Measurements from ENCODE around the gene AGRN.
A peak's percentile ranks its signal among the peaks of the same experiment; 100 is the strongest.
"Not testable (repeated sequence)": the region's sequence is repeated elsewhere in the genome, so short reads cannot be mapped to it uniquely, and the experiment has no call there.

The AGRN gene

DNA sequence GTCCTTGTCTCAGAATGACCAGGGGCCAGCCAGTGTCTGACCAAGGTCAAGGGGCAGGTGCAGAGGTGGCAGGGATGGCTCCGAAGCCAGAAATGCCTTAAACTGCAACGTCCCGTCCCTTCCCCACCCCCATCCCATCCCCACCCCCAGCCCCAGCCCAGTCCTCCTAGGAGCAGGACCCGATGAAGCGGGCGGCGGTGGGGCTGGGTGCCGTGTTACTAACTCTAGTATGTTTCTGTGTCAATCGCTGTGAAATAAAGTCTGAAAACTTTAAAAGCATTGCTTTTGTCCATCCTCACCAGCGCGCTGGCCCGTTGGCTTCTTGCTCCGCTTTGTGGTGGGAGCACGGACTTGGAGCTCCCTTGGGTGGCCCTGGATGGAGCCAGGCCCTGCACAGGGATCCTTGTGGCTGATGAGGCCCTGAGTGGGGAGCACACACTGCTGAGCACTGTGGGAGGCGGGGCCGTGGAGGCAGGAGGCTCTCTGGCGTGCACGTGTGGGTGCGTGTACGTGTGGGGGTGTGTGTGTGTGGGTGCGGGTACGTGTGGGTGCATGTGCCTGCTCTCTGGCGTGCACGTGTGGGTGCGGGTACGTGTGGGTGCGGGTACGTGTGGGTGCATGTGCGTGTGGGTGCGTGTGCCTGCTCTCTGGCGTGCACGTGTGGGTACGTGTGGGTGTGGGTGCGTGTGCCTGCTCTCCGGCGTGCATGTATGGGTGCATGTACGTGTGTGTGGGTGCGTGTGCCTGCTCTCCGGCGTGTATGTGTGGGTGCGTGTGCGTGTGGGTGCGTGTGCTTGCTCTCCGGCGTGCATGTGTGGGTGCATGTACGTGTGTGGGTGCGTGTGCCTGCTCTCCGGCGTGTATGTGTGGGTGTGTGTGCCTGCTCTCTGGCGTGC, 36.2 kb downstream of the AGRN start:
- no peak for DNase-seq

DNA sequence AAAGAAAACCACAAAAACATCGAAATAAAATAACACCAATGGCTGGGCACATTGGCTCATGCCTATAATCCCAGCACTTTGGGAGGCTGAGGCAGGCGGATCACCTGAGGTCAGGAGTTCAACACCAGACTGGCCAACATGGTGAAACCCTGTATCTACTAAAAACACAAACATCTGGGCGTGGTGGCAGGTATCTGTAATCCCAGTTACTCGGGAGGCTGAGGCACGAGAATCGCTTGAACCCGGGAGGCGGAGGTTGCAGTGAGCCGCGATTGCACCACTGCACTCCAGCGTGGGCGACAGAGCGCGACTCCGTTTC, 37.8 kb downstream of the AGRN start:
- not testable (repeated sequence) for DNase-seq

DNA sequence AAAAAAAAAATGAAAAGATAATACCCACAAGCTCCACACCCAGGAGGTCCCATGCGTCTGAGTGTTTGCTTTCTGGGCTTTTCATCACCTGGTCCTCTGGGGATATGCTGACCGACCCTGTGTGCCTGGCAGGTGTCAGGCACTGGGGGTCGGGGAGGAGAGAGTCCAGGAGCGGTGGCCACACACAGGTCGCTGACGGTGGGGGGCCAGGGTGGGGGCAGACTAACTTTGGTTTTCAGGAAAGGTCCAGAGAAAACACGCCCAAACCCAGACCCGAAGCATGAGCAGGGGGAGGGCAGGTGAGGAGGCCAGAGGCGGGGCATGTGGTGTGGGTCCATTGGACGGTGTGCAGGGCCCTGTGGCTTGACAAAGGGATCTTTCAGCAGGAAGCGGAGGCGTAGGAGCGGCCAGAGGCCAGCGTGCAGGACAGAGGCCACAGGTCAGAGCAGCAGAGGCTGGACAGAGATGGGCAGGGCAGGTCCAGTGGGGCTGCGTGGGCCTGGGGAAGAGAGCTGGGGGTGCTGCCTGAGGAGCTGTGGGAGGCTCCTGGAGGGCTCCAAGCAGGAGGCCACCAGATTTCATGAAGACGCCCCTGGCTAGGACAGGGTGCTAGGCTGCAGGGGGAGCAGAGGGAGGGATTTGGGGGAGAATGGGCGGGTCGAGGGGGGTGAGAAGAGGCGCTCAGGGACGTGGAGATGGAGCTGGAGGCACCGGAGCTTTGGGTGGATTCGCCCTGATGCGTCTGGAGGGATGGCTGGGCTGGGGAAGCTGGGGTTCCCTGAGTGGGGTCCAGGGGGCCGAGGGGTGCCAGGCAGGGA, 38.4 kb downstream of the AGRN start:
- no peak for DNase-seq

DNA sequence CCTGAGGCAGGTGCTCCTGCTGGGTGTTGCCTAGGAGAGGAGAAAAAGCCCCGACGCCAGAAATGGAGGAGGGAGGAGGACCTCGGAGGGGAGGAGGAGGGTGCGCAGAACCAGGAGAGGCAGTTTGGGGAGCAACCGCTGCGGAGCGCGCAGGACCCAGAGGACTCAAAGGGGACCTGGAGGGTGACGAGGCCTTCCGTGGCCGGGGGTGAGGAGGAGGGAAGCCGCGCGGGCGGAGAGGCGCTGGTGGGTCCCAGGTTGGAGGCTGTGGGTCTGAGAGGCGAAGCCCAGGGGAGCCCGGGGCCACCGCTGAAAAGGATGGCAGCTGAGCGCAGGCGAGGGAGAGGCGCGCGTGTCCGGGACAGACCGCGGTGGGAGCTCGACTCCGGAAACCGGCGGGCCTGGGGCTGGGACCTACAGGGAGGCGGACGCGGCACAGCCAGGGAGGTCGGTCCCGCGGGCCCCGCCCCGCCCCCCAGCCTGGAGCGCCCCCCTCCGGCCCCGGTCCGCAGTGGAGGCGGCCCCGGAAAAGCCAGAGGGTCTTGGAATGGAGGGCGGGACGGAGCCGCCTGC, 39.1 kb downstream of the AGRN start:
- no peak for DNase-seq

DNA sequence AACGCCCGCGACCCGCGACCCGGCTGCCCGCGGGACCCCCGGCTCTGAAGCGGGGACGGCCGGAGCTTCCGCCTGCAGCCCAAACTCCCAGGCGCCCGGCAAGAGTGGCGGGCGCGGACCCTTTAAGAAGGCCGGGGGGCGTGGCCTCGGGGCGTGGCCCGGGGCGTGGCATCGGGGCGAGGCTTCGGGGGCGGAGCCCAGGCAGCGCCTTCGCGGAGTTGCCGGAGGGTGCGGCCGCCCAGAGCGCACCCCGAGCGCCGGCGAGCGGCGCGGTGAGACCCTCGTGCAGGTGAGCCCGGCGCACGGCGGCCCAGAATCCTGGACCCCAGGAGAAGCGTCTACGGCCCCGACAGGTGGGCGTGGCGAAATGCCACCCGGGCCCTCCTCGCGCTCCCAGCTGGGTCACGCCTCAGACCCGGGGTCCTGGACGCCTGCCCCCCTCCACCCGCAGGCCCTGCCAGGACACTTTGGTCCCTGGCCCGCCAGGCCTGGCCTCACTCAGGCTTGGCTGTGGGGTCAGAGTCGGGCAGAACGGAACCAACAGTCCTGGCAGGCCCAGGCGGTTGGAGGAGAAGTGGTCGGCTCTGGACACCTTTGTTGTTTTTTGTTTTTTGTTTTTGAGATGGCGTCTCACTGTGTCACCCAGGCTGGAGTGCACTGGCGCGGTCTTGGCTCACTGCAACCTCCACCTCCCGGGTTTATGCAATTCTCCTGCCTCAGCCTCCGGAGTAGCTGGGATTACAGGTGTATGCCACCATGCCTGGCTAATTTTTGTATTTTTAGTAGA, 39.8 kb downstream of the AGRN start:
- peak; percentile 86 for DNase-seq

DNA sequence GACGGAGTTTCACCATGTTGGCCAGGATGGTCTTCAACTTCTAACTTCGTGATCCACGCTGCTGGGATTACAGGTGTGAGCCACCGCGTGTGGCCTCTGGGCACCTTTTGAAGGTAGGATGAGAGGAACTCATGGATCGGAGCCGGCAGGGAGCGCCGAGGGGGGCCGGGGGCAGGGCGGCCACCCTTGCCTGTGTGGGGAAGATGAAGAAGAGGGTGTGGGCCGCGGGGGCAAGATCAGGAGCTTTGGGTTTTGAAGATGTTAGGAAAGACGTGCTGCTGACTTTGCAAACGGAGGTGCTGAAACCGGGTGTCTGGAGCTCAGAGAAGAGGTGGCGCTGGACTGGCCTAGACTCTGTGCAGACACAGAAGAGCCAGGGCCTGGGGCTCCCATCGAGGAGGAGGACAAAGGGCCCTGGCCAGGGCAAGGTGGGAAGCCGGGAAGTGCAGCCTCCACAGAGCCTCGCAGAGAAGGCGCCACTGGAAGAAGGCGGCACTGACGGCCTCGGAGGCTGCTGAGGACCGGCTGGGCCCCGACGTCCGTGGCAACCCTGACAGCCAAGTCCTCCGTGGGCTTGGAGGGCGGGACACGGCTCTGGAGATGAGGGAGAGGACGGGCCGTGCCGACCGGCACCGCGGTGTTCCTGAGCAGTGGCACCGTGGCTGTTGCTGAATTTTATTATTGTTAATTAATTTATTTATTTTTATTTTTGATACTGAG, 40.5 kb downstream of the AGRN start:
- DNase-seq, result no peak

DNA sequence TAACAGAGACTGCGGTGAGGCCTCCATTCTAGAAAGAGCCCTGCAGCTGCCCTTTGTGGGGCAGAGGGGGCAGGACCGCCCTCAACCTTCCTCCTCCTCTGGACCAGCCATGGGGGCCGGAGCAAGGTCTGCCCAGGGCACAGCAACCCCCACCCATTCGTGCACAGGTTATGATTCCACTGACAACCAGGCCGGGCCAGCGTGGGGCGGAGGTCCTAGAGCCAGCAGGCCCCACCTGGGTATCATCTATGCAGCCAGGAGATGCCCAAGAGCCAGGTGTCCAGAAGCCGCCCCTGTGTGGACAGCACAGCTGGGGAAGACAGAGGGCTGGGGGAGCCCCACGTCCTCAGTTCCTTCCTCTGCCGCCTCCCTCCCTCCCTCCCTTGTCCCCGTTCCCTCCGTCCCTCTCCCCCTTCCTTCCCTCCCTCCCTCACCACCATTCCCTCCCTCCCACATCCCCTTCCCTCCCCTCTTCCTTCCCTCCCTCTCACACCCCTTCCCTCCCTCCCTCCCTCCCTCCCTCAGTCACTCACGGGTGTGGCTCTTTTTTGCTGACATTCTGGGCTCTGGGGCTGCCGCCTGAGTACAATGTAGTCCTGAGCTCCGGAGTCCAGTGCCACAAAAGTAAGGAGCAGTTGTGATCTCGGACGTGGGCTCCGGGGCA, 41.9 kb downstream of the AGRN start:
- DNase-seq, result peak; percentile 31

DNA sequence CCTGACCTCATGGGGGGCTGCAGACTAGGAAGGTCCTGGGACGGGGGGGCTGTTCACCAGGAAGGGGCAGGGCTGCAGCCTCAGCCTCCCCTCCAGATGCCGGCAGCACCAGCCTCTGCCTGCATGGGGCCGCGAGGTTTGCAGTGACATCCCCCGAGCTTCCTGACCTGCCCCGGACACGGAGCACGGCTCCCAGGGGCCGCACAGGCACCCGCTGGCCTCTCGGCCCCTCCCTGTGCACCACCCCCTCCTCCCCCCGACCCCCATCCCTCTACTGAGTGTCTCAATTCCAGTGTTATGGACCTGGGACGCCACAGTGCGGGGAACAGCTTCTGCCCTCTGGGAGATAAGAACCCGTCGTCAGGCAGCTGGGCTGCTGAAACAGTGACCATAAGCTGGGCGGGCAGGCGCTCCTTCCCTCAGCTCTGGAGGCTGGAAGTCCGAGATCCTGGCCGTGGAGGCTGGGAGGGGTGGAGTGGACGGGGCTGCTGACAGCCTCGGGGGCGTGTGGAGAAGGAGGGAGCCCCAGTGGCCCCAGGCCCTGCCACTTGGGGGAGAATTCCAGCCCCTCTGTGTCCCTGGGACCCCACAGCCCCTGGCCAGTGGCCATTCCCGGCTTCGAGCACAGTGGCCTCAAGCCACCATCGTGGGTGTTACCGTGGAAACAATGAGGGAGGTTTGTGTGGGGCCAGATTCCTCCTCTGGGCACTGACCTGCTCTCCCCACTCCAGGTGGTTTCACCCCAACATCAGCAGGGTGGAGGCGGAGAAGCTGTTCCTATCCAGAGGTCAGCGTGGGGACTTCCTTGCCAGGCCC, 42.6 kb downstream of the AGRN start:
- no peak for DNase-seq

DNA sequence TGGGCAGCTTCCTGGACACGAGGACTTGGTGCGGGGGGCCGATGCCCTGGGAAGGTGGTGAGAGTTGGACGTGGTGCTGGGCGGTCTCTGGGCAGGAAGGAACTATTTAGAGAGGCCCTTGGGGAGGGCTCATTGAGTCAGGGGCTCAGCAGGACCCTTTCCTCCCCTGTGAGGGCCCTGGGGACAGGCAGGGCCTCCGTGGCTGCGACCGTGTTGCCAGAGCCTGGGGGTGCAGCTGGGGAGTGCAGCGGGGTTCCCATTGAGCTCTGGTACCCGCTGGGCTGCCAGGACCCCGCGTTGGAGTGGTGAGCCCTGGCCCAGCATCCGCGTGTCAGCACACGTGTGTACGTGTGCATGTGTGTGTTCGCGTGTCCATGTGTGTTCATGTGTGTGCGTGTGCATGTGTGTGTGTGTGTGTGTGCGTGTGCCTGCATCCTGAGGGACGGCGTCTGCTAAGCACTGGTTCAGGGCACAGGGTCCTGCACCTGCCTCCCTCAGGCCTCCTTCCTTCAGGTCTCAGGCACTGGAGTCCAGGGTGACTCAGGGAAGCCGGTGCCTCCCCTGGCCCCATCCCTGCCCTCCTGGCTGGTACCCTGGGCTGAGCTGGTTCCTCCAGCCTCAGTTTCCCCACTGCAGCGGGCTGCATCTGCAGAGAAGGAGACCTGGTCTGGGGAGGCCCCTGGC, 43.5 kb downstream of the AGRN start:
- no peak for DNase-seq

DNA sequence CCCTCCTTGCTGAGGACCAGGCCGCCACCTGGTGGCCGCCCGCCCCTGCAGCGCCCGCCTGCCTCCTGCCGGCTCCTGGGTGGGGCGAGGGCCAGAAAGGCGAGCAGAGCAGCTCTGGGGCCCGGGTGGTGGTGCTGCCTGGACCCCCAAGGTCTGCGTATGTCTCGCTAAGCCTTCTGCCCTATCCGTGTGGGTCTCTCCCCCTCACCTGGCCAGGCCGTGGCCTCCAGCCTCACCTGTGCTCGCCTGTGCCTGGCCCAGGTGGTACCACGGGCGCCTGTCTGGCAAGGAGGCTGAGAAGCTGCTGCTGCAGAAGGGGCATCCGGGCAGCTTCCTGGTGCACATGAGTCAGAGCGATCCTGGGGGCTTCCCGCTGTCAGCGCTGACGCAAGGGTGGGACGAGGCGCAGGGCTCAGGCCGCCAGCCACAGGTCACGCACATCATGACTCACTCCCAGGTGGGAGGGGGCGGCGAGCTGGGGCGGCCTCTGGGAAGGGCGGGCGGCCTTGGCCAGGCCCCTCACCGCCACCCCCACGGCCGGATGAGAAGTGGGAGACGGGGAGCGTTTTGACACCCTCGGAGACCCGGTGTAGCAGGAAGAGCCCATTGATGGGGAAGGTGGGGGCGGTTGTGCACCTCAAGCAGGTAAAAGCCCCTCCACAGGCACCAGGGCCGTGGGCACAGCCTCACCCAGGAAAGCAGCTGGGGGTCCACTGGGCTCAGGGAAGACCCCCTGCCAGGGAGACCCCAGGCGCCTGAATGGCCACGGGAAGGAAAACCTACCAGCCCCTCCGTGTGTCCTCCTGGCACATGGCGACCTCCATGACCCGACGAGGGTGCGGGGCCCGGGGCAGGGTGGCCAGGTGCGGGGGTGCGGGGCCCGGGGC, 44.3 kb downstream of the AGRN start:
- peak; percentile 84 for DNase-seq

DNA sequence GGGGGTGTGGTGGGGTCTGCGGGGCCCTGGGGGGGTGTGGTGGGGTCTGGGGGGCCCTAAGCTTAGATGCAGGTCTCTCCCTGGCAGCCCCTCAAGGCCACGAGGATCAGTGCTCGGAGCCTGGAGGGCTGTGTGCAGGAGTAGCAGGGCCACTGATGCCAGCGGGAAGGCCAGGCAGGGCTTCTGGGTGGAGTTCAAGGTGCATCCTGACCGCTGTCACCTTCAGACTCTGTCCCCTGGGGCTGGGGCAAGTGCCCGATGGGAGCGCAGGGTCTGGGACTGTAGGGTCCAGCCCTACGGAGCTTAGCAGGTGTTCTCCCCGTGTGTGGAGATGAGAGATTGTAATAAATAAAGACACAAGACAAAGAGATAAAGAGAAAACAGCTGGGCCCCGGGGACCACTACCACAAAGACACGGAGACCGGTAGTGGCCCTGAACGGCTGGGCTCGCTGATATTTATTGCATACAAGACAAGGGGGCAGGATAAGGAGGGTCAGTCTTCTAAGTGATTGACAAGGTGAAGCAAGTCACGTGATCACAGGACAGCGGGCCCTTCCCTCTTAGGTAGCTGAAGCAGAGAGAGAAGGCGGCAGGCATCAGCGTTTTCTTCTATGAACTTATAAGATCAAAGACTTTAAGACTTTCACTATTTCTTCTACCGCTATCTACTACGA, 45.5 kb downstream of the AGRN start:
- no peak for DNase-seq

DNA sequence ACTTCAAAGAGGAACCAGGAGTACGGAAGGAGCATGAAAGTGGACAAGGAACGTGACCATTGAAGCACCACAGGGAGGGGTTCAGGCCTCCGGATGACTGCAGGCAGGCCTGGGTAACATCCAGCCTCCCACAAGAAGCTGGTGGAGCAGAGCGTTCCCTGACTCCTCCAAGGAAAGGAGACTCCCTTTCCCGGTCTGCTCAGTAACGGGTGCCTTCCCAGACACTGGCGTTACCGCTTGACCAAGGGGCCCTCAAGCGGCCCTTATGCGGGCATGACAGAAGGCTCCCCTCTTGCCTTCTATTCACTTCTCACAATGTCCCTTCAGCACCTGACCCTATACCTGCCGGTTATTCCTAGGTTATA, 46.0 kb downstream of the AGRN start:
- not testable (repeated sequence) for DNase-seq

DNA sequence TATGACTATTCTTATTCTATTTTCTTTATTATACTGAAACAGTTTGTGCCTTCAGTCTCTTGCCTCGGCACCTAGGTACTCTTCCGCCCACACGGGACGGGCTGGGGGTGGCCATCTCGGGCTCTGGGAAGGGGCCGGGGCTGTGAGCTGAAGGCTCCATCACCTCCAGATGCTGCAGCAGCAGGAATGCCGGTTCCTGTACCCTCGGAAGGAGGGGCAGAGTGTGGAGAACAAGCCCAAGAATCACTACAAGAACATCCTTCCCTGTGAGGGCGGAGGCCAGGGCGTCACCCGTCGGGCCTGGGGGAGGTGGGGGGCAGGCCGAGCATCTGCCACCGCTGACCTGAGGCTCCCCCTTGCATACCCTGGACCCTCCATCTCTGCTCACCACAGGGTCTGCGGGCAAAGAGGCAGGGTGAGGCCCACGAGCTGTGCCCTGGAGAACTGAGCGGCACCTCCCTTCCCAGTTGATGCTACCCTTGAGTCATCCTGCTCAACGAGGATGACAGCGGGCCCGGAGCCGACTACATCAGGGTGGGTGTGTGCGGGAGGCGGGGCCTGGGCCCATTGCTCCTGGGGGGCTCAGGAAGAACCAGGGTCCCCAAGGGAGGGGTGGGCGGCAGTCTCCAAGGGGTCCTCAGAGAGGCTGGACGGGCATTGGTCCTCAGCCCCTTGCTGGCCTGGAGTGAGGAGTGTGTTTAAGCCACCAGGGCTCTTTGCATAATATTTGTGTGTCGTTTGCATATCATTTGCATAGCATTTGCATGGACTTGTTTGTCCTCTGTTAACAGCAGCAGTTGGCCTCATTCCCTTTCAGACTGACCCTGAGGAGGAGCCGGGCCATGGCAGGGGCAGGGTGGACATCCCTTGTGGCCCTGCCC, 46.7 kb downstream of the AGRN start:
- no peak for DNase-seq

DNA sequence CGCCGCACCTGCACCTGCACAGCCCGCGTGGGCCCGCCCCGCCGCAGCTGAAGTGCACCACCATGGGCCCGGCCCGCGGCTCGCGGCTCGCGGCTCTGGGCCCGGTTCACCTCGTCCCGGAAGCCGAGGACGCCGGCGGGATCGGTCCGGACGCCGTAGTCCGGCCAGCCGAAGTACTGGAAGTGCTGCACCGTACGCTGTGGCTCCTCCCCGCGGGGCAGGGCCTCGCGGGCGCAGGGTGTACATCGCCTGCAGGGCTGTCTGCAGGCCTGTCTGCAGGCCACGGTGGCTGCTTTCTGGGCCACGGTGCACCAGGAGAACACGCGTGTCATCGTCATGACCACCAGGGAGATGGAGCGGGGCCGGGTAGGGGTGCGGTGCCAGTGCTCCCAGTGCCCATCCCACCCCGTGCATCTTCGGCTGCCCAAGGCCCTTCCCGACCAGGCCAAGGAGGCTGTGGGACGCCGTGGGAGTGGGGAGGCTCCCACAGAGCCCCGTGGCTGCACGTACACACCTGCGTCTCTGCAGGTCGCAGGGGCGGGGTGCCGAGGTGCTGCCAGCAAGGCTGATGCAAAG, 47.5 kb downstream of the AGRN start:
- no peak for DNase-seq

DNA sequence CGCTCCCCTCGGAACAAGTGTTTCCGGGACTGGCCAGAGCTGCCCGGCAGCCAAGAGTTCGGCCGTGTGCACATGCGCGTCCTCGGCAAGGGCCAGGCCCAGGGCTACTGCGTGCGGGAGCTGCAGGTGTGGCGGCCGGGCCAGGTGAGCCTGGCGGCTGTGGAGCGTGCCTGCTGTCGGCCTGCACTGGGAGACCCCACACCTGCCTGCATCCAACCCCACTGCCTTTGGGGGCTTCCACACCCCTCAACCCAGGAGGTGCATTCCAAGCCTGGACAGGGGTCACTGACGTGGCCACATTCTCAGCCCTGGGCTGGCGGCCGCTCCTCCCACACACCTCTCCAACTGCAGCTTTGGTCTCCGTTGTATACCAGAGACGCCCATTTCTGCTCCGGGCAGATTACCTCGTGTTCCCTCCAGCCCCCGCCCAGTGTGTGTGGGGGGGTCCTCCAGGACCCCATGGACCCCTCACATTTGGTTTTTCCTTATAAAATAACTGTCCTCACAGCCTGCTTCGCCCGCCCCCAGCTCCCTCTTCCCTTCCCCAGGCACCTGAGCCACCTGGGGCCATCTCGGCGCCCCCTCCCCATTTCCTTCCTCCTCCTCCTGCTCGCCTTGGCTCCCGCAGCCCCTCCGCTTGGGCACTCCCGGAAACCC, 48.1 kb downstream of the AGRN start:
- no peak for DNase-seq

DNA sequence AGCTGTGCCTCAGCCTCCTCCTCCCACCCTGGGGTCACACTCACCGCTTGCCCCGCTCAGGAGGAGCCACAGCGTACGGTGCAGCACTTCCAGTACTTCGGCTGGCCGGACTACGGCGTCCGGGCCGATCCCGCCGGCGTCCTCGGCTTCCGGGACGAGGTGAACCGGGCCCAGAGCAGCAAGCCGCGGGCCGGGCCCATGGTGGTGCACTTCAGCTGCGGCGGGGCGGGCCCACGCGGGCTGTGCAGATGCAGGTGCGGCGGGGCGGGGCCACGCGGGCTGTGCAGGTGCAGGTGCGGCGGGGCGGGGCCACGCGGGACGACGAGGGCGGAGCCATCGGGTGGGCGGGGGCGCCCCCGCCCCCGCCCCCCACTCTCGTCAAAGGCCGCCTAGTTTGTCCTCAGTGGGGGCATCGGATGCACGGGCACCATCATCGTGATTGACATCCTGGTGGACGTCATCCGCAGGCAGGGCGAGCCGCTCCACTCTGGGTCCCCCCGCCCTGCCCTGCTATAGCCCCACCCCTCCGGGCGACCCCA, 48.7 kb downstream of the AGRN start:
- no peak for DNase-seq
